Gastrocnemius medialis (tissue), 4 donors: ENCODE measurements around the gene RBPMS2. TPM values are rescaled to one million over a fixed set of nuclear protein-coding genes. Genes with fewer than 3 reads are reported as not detected.

Experiments used
- ATAC-seq, 2 donors: fragments of 150-250 bp; one replicate each; pipeline ENCODE4 v1.9.1; 2016
- DNase-seq, 2 donors: peaks; one replicate each; pipeline ENCODE4 v3.0.0-alpha.2; 2019
- H3K27ac ChIP-seq, 4 donors: fragments of 200-600 bp; sonication (generic); 1 replicate in 1 of 4; 2 replicates in 3 of 4; pipeline ENCODE4 v1.5.1; 2016 to 2018; ENCODE audit warnings: mild to moderate bottlenecking in 2 of 4, moderate library complexity in 1 of 4
- H3K27me3 ChIP-seq, 3 donors: fragments of 200-600 bp; sonication (generic) in 2 of 3; 1 replicate in 1 of 3; 2 replicates in 2 of 3; pipeline versions ENCODE4 v1.5.1 to v1.6.0; 2016 to 2019; ENCODE audit warnings: mild to moderate bottlenecking in 1 of 3, moderate library complexity in 1 of 3
- H3K36me3 ChIP-seq, 2 donors: fragments of 200-600 bp; sonication (generic) in 1 of 2; one replicate each; pipeline ENCODE4 v1.5.1; 2017 to 2018
- H3K4me1 ChIP-seq, 2 donors: fragments of 200-600 bp; sonication (generic) in 1 of 2; one replicate each; pipeline ENCODE4 v1.5.1; 2016 to 2017; ENCODE audit warnings: mild to moderate bottlenecking in 2 of 2
- H3K4me3 ChIP-seq, 4 donors: fragments of 200-600 bp; sonication (generic) in 3 of 4; 1 replicate in 1 of 4; 2 replicates in 3 of 4; pipeline ENCODE4 v1.5.1; 2016 to 2019; ENCODE audit warnings: mild to moderate bottlenecking in 2 of 4
- H3K9me3 ChIP-seq, 3 donors: fragments of 200-600 bp; sonication (generic) in 2 of 3; 1 replicate in 1 of 3; 2 replicates in 2 of 3; pipeline ENCODE4 v1.5.1; 2016 to 2019
- POLR2A ChIP-seq, 2 donors: fragments of 450-650 bp; IDR thresholded peaks; one replicate each; pipeline ENCODE4 v1.6.1; 2017; ENCODE audit warnings: antibody characterized with exemption in 2 of 2, mild to moderate bottlenecking in 2 of 2, moderate library complexity in 2 of 2
- in situ Hi-C, 4 donors: fragments of 200-750 bp; cut with MboI; loops; one replicate each; pipeline versions ENCODE4 v1.15.0 to v1.8.0; 2017; ENCODE audit warnings: low sequenced_read_pairs in 4 of 4
- intact Hi-C: fragments of 100-400 bp; cut with DNase I; formaldehyde crosslinking; loops from one replicate; pipeline ENCODE4 v1.15.1; 2023; ENCODE audit warnings: low total_unique reads
- total RNA-seq, 4 donors: library from RNA; depleted of rRNA; stranded (reverse); fragments of >200 nt; gene quantifications; one replicate each; pipeline versions ENCODE4 v1.1.0 to v1.2.3, GENCODE V29; 2016
- TF ChIP-seq, protein P1 (sequence below), 5 experiments: fragments of 450-650 bp in 3 of 5; fragments of 200-600 bp in 2 of 5; sonication (generic) in 2 of 5; IDR thresholded peaks in 4 of 5; conservative IDR thresholded peaks in 1 of 5; 1 replicate in 4 of 5; 2 replicates in 1 of 5; pipeline ENCODE4 v1.5.1; 2016 to 2019; ENCODE audit warnings: antibody characterized with exemption in 5 of 5, mild to moderate bottlenecking in 3 of 5, moderate library complexity in 3 of 5

The RBPMS2 gene
- total RNA-seq, 4 donors from 2014 or later = 0.11 to 0.61 (median 0.35) TPM

DNA sequence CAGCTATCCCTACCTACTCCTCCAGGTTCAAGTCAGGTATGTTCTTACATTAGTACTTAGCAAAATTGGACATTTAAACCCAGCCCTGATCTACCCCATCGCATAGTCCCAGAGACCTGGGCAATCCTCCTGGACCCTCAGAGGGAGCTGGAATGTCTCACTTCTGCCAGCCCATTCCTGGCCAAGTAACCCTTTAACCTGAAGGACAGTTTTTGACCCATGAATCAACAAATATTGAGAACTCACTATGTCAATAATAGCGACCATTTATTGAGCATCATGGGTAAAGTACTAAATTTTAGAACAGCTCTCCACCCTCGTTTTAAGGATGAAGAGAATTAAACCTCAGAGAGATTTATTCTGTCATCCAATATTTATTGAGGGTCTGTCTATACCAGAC, 70.4 kb downstream of the RBPMS2 start:
- Histone ChIP-seq H3K4me3 (no peak overlapping the region), H3K9me3 (no peaks in the 10 kb centered on the region), H3K27ac (no peak overlapping the region), H3K4me1 (peaks cover 25 to 27% of the 10 kb centered on the region in 2 donors), H3K27me3 (no peaks in the 10 kb centered on the region), H3K36me3 (no peaks in the 10 kb centered on the region)
- no peak for TF ChIP-seq POLR2A (IDR thresholded peaks at IDR 0.05)
- TF ChIP-seq, protein P1, sequence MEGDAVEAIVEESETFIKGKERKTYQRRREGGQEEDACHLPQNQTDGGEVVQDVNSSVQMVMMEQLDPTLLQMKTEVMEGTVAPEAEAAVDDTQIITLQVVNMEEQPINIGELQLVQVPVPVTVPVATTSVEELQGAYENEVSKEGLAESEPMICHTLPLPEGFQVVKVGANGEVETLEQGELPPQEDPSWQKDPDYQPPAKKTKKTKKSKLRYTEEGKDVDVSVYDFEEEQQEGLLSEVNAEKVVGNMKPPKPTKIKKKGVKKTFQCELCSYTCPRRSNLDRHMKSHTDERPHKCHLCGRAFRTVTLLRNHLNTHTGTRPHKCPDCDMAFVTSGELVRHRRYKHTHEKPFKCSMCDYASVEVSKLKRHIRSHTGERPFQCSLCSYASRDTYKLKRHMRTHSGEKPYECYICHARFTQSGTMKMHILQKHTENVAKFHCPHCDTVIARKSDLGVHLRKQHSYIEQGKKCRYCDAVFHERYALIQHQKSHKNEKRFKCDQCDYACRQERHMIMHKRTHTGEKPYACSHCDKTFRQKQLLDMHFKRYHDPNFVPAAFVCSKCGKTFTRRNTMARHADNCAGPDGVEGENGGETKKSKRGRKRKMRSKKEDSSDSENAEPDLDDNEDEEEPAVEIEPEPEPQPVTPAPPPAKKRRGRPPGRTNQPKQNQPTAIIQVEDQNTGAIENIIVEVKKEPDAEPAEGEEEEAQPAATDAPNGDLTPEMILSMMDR (IDR thresholded peaks at IDR 0.05 in 4 of 5, conservative IDR thresholded peaks at IDR 0.05 in 1 of 5) = no peak
- intact Hi-C loops = no loop called here
- in situ Hi-C loops = no loop called here
- ATAC-seq (no peak), DNase-seq (no peak)

DNA sequence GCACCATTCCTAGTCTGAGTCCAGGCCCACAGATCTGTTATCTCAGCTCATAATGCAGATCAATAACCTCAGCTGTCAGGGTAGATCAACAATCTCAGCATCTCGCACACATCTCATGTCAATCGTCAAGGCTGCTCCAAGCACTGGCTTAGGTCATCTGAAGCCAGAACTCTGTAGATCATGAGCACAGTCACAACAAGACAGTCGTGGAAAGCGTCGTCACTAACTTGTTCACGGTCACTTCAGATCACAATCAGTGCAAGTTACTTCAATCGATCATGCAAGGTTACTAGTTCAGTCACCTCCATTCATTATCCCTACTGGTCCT, 71.8 kb downstream of the RBPMS2 start:
- ATAC-seq (no peak), DNase-seq (no peak)
- in situ Hi-C loops = no loop called here
- Histone ChIP-seq H3K4me3 (peak overlapping the region; percentile 91 to 96 (median 95)), H3K36me3 (no peaks in the 10 kb centered on the region), H3K4me1 (peaks cover 39 to 41% of the 10 kb centered on the region in 2 donors), H3K27ac (peak overlapping the region; percentile 94 to 96 (median 94)), H3K9me3 (no peaks in the 10 kb centered on the region), H3K27me3 (no peaks in the 10 kb centered on the region)
- intact Hi-C loops = no loop called here
- no peak for TF ChIP-seq POLR2A (IDR thresholded peaks at IDR 0.05)
- TF ChIP-seq, protein P1 (IDR thresholded peaks at IDR 0.05 in 4 of 5, conservative IDR thresholded peaks at IDR 0.05 in 1 of 5) = no peak

GRCh38 chr15:64702816-64703631, 72.4 kb downstream of the RBPMS2 start:
- ATAC-seq = peak; percentile 81 to 84
- in situ Hi-C loops = no loop called here
- DNase-seq = peak; percentile 93 to 96
- H3K36me3 ChIP-seq = no peaks in the 10 kb centered on the region
- intact Hi-C loops = no loop called here
- H3K4me3 ChIP-seq = peak overlapping the region; percentile 91 to 96 (median 95)
- no peaks in the 10 kb centered on the region for H3K27me3 ChIP-seq
- TF ChIP-seq POLR2A (IDR thresholded peaks at IDR 0.05) = peak; percentile 78 to 89
- TF ChIP-seq, protein P1 (IDR thresholded peaks at IDR 0.05 in 4 of 5, conservative IDR thresholded peaks at IDR 0.05 in 1 of 5) = no peak
- peak overlapping the region; percentile 94 to 96 (median 94) for H3K27ac ChIP-seq
- no peaks in the 10 kb centered on the region for H3K9me3 ChIP-seq
- H3K4me1 ChIP-seq = peaks cover 45 to 47% of the 10 kb centered on the region in 2 donors

DNA sequence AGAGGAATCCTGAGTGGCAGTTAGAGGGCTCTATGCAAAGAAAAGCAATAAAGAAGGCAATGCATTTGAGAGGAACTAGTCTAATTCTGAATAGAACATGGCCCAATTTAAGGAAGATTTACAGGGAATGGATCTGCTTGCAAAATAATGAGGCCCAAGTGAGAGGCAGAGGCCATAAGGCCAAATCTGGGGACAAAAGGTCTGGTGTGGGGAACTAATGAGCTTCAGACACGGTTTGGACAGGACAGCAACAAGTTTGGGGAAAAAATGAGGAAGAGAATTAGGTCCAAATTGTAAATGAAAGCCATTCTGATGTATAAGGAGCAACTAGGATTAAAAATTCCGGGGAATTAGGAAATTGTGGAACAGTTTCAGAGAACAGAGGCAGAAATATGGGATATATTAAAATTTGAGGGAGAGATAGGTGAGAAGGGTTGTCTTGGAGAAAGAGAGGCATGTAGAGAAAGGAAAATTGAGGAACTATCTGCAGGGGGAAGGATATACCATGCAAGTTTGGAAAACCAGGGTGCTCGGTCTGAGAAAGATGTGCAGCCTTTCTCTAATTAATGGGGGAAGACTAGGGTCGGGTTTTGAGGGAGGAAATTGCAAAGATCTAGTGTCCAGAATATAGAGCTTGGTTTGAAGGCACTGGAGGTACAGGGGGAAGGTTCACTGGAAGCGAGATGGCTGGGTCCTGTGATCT, 73.8 kb downstream of the RBPMS2 start:
- no peaks in the 10 kb centered on the region for H3K9me3 ChIP-seq
- TF ChIP-seq, protein P1 (IDR thresholded peaks at IDR 0.05 in 4 of 5, conservative IDR thresholded peaks at IDR 0.05 in 1 of 5) = no peak
- H3K36me3 ChIP-seq = no peaks in the 10 kb centered on the region
- H3K4me1 ChIP-seq = peaks cover 59 to 61% of the 10 kb centered on the region in 2 donors
- H3K27me3 ChIP-seq = no peaks in the 10 kb centered on the region
- ATAC-seq (no peak), DNase-seq (no peak)
- intact Hi-C loops (no loop called here), in situ Hi-C loops (no loop called here)
- H3K27ac ChIP-seq = peak overlapping the region; percentile 94 to 96 (median 94)
- H3K4me3 ChIP-seq = peak overlapping the region; percentile 91 to 96 (median 95)
